H9 (cell line): ENCODE measurements around the gene TMEM229A. TPM values are rescaled to one million over a fixed set of nuclear protein-coding genes. Genes with fewer than 3 reads are reported as not detected.

Experiments used
- DNase-seq: peaks from one replicate; pipeline ENCODE4 v3.0.0-alpha.2; 2017
- H2AFZ ChIP-seq: one replicate; pipeline ENCODE4 v1.6.1; 2013; ENCODE audit warnings: mild to moderate bottlenecking, low read length, control low read depth, moderate library complexity
- H2AK5ac ChIP-seq: 2 replicates; pipeline ENCODE4 v1.6.1; 2013; ENCODE audit warnings: low read length, control low read depth, mixed read lengths; ENCODE audit not compliant: insufficient read length
- H2BK120ac ChIP-seq: one replicate; pipeline ENCODE4 v1.6.1; 2013; ENCODE audit warnings: low read depth, mild to moderate bottlenecking, low read length, control low read depth, inconsistent platforms; ENCODE audit not compliant: poor library complexity, severe bottlenecking
- H2BK12ac ChIP-seq: 2 replicates; pipeline ENCODE4 v1.6.1; 2013; ENCODE audit warnings: low read length, control low read depth, mixed read lengths, low read depth; ENCODE audit not compliant: insufficient read length
- H2BK15ac ChIP-seq: 2 replicates; pipeline ENCODE4 v1.6.1; 2013; ENCODE audit warnings: low read depth, low read length, control low read depth
- H2BK20ac ChIP-seq: one replicate; pipeline ENCODE4 v1.6.1; 2013; ENCODE audit warnings: low read depth, mild to moderate bottlenecking, low read length, control low read depth, inconsistent platforms; ENCODE audit not compliant: poor library complexity, severe bottlenecking
- H2BK5ac ChIP-seq: 2 replicates; pipeline ENCODE4 v1.6.1; 2013; ENCODE audit warnings: low read length, control low read depth, mixed read lengths; ENCODE audit not compliant: insufficient read length
- H3K14ac ChIP-seq: 2 replicates; pipeline ENCODE4 v1.6.1; 2013; ENCODE audit warnings: low read length, control low read depth; ENCODE audit not compliant: insufficient read depth
- H3K18ac ChIP-seq: 2 replicates; pipeline ENCODE4 v1.6.1; 2013; ENCODE audit warnings: low read depth, mild to moderate bottlenecking, mixed read lengths, low read length, control low read depth; ENCODE audit not compliant: insufficient read length
- H3K23ac ChIP-seq: 2 replicates; pipeline ENCODE4 v1.6.1; 2013; ENCODE audit warnings: low read length, control low read depth, mixed read lengths, low read depth; ENCODE audit not compliant: insufficient read length
- H3K23me2 ChIP-seq: 2 replicates; pipeline ENCODE4 v1.6.1; 2013; ENCODE audit warnings: low read depth, mild to moderate bottlenecking, mixed read lengths, low read length, control low read depth; ENCODE audit not compliant: insufficient read length, poor library complexity, severe bottlenecking
- H3K27ac ChIP-seq: 2 replicates; pipeline ENCODE4 v1.5.1; 2013; ENCODE audit warnings: low read length, control low read depth, mixed read lengths, low read depth; ENCODE audit not compliant: insufficient read length
- H3K27me3 ChIP-seq: 2 replicates; pipeline ENCODE4 v1.6.1; 2013; ENCODE audit warnings: low read length, control low read depth, inconsistent platforms; ENCODE audit not compliant: insufficient read depth
- H3K4ac ChIP-seq: 2 replicates; pipeline ENCODE4 v1.6.1; 2013; ENCODE audit warnings: low read depth, mild to moderate bottlenecking, control low read depth, inconsistent platforms, low read length, moderate library complexity
- H3K4me1 ChIP-seq: 2 replicates; pipeline ENCODE4 v1.6.1; 2013; ENCODE audit warnings: low read length, control low read depth, inconsistent platforms; ENCODE audit not compliant: insufficient read depth
- H3K4me2 ChIP-seq: 2 replicates; pipeline ENCODE4 v1.6.1; 2013; ENCODE audit warnings: low read length, control low read depth, mixed read lengths; ENCODE audit not compliant: insufficient read length, insufficient read depth
- H3K56ac ChIP-seq: 2 replicates; pipeline ENCODE4 v1.6.1; 2013; ENCODE audit warnings: low read depth, mild to moderate bottlenecking, mixed read lengths, low read length, control low read depth; ENCODE audit not compliant: insufficient read length
- H3K79me1 ChIP-seq: 2 replicates; pipeline ENCODE4 v1.6.1; 2013; ENCODE audit warnings: low read depth, mild to moderate bottlenecking, moderate library complexity, low read length, control low read depth, inconsistent platforms; ENCODE audit not compliant: insufficient read depth, poor library complexity, severe bottlenecking
- H3K79me2 ChIP-seq: 2 replicates; pipeline ENCODE4 v1.6.1; 2013; ENCODE audit warnings: low read length, control low read depth, inconsistent platforms; ENCODE audit not compliant: insufficient read depth
- H3K9ac ChIP-seq: 2 replicates; pipeline ENCODE4 v1.6.1; 2013; ENCODE audit warnings: low read length, control low read depth, mixed read lengths; ENCODE audit not compliant: insufficient read length; ENCODE audit errors: extremely low read depth
- H3K9me3 ChIP-seq: one replicate; pipeline ENCODE4 v1.6.1; 2013; ENCODE audit warnings: low read depth, low read length, inconsistent platforms; ENCODE audit not compliant: control insufficient read depth
- H3T11ph ChIP-seq: one replicate; pipeline ENCODE4 v1.6.1; 2013; ENCODE audit warnings: mild to moderate bottlenecking, low read length, control low read depth, inconsistent platforms
- H4K20me1 ChIP-seq: one replicate; pipeline ENCODE4 v1.6.1; 2013; ENCODE audit not compliant: control insufficient read depth, insufficient read length, insufficient read depth
- H4K5ac ChIP-seq: 2 replicates; pipeline ENCODE4 v1.6.1; 2013; ENCODE audit warnings: low read depth, mild to moderate bottlenecking, mixed read lengths, low read length, control low read depth; ENCODE audit not compliant: insufficient read length
- H4K8ac ChIP-seq: replicated peaks from 2 replicates; pipeline ENCODE4 v1.6.1; 2013; ENCODE audit warnings: low read length, control low read depth, mixed read lengths, low read depth; ENCODE audit not compliant: insufficient read length
- H4K91ac ChIP-seq: 2 replicates; pipeline ENCODE4 v1.6.1; 2013; ENCODE audit warnings: low read depth, mild to moderate bottlenecking, moderate library complexity, mixed read lengths, low read length, control low read depth; ENCODE audit not compliant: insufficient read length
- H3K27ac Mint-ChIP-seq, 3 experiments: 2 replicates in 2 of 3; 3 replicates in 1 of 3; pipeline ENCODE4 v1.8.0; 2020 to 2021; ENCODE audit warnings: mixed read lengths in 3 of 3, mild to moderate bottlenecking in 1 of 3, moderate library complexity in 1 of 3
- H3K27me3 Mint-ChIP-seq: 2 replicates; pipeline ENCODE4 v1.8.0; 2021; ENCODE audit warnings: low read depth, mild to moderate bottlenecking, moderate library complexity, mixed read lengths
- H3K36me3 Mint-ChIP-seq, 3 experiments: 2 replicates in 2 of 3; 3 replicates in 1 of 3; pipeline ENCODE4 v1.8.0; 2020 to 2021; ENCODE audit warnings: low read depth in 3 of 3, mixed read lengths in 3 of 3; ENCODE audit not compliant: insufficient read depth in 1 of 3
- H3K4me1 Mint-ChIP-seq, 2 experiments: 2 replicates each; pipeline ENCODE4 v1.8.0; 2020; ENCODE audit warnings: mixed read lengths in 2 of 2
- H3K4me3 Mint-ChIP-seq, 2 experiments: 2 replicates in 1 of 2; 3 replicates in 1 of 2; pipeline ENCODE4 v1.8.0; 2020 to 2021; ENCODE audit warnings: mild to moderate bottlenecking in 2 of 2, mixed read lengths in 2 of 2, moderate library complexity in 1 of 2
- H3K9me3 Mint-ChIP-seq, 2 experiments: 2 replicates in 1 of 2; 3 replicates in 1 of 2; pipeline ENCODE4 v1.8.0; 2020; ENCODE audit warnings: mild to moderate bottlenecking in 2 of 2, mixed read lengths in 2 of 2, moderate library complexity in 1 of 2
- CTCF ChIP-seq: fragments of 200-600 bp; sonication (generic); conservative IDR thresholded peaks from 3 replicates; pipeline ENCODE4 v1.8.0; 2021; ENCODE audit warnings: antibody characterized with exemption, mild to moderate bottlenecking
- WGBS: extraction: QIAGEN DNeasy Blood & Tissue Kit; methylation state at CpG from one replicate; pipeline ENCODE4 v1.1.7; 2013; ENCODE audit warnings: missing lambda C conversion rate, low lambda C conversion rate, mixed read lengths; ENCODE audit not compliant: insufficient read length; ENCODE audit errors: extremely low coverage; 5-methylcytosine and 5-hydroxymethylcytosine counted together
- total RNA-seq: library from RNA; stranded (reverse); gene quantifications from 2 replicates; pipeline ENCODE4 v1.2.1, GENCODE V29; 2021

TMEM229A gene
- total RNA-seq, 1 experiment from 2014 or later = 0.37 TPM

- Histone ChIP-seq H3K18ac (no peak overlapping the region), H2AFZ (no peak overlapping the region), H2BK120ac (no peak overlapping the region), H2BK15ac (no peak overlapping the region), H3K27ac (no peak overlapping the region), H4K5ac (no peak overlapping the region), H4K8ac (no peak overlapping the region), H3K27me3 (no peaks in the 10 kb centered on the region), H3K23ac (no peak overlapping the region), H2BK5ac (no peak overlapping the region), H3K9ac (no peak overlapping the region), H3T11ph (no peak overlapping the region), H2BK12ac (no peak overlapping the region), H3K79me2 (no peaks in the 10 kb centered on the region), H2BK20ac (no peak overlapping the region), H2AK5ac (no peak overlapping the region), H3K23me2 (no peaks in the 10 kb centered on the region), H3K4me1 (no peaks in the 10 kb centered on the region), H3K4me2 (no peak overlapping the region), H4K20me1 (no peaks in the 10 kb centered on the region), H3K79me1 (no peaks in the 10 kb centered on the region), H3K4ac (no peak overlapping the region), H3K56ac (no peak overlapping the region), H3K9me3 (no peaks in the 10 kb centered on the region), H3K14ac (no peak overlapping the region), H4K91ac (no peak overlapping the region)
- H3K36me3 Mint-ChIP-seq = no peaks in the 10 kb centered on the region
- no peak overlapping the region for H3K4me3 Mint-ChIP-seq
- no CpG with 5 or more reads among the region's 3 CpGs for WGBS
- H3K27ac Mint-ChIP-seq = no peak overlapping the region
- H3K9me3 Mint-ChIP-seq = no peaks in the 10 kb centered on the region
- no peaks in the 10 kb centered on the region; the same call in 1 of the 2 replicates for H3K27me3 Mint-ChIP-seq
- TF ChIP-seq CTCF = peak; percentile 47
- no peaks in the 10 kb centered on the region for H3K4me1 Mint-ChIP-seq
- no peak for DNase-seq
Measured at GRCh38 chr7:124077546-124077945, 44.7 kb upstream of the TMEM229A start.
